Smooth muscle cell of the brain vasculature (primary cell): Measurements from ENCODE around the gene DIRAS3.
A peak's percentile ranks its signal among the peaks of the same experiment; 100 is the strongest.
"Not testable (repeated sequence)": the region's sequence is repeated elsewhere in the genome, so short reads cannot be mapped to it uniquely, and the experiment has no call there.

Source experiments
- DNase-seq: peaks from one replicate; pipeline ENCODE4 v3.0.0-alpha.2; 2012; ENCODE audit warnings: low read depth, low spot score

DIRAS3 gene

GRCh38 chr1:68024635-68025338, 25.6 kb downstream of the DIRAS3 start:
- no peak for DNase-seq

GRCh38 chr1:68016381-68016780, 34.0 kb downstream of the DIRAS3 start:
- DNase-seq = no peak

GRCh38 chr1:68015971-68016370, 34.5 kb downstream of the DIRAS3 start:
- DNase-seq = no peak

GRCh38 chr1:68015369-68015768, 35.1 kb downstream of the DIRAS3 start:
- no peak for DNase-seq

- DNase-seq = no peak
Observed at GRCh38 chr1:68013351-68013750, 37.1 kb downstream of the DIRAS3 start.

GRCh38 chr1:68011657-68012375, 38.6 kb downstream of the DIRAS3 start:
- DNase-seq = no peak

GRCh38 chr1:68010543-68010942, 39.9 kb downstream of the DIRAS3 start:
- no peak for DNase-seq

GRCh38 chr1:68010090-68010489, 40.3 kb downstream of the DIRAS3 start:
- DNase-seq = peak; percentile 4

- not testable (repeated sequence) for DNase-seq
Observed at GRCh38 chr1:68003626-68004025, 46.8 kb downstream of the DIRAS3 start.

GRCh38 chr1:68000191-68000590, 50.2 kb downstream of the DIRAS3 start:
- no peak for DNase-seq

- no peak for DNase-seq
Observed at GRCh38 chr1:67997746-67998145, 52.7 kb downstream of the DIRAS3 start.
